ENCODE measurements around the gene PACSIN1. TPM values are rescaled to one million over a fixed set of nuclear protein-coding genes. Genes with fewer than 3 reads are reported as not detected.

Gene PACSIN1
- total and polyA plus RNA-seq, 7 donors = 0.11 to 0.17 (median 0.11) TPM; not detected in 4

- Histone ChIP-seq H3K9me3 (no peaks in the 10 kb centered on the region), H3K27ac (no peak overlapping the region), H3K4me1 (peaks cover 8% of the 10 kb centered on the region), H3K4me3 (no peak overlapping the region), H3K36me3 (ENCODE audit: insufficient read depth in 1 of 2, low read depth in 1 of 2) (no peaks in the 10 kb centered on the region), H3K27me3 (ENCODE audit: insufficient read depth in 3 of 3, low read length in 2 of 3) (no peaks in the 10 kb centered on the region)
- DNase-seq (peak in 1 of 2 donors; percentile 28), ATAC-seq (no peak)
- WGBS, 3 donors = 82 to 92% (median 86%) methylated on average over 7 to 8 of the region's 8 CpGs
- TF ChIP-seq CTCF (IDR thresholded peaks at IDR 0.05) = no peak
- intact Hi-C loops (cut with DNase I) = no loop called here
These were observed 57.7 kb downstream of the PACSIN1 start for GRCh38 chr6:34523441-34524206.

GRCh38 chr6:34524499-34524898, 58.6 kb downstream of the PACSIN1 start:
- Histone ChIP-seq H3K27ac (no peak overlapping the region), H3K27me3 (ENCODE audit: insufficient read depth in 3 of 3, low read length in 2 of 3) (no peaks in the 10 kb centered on the region), H3K4me3 (no peak overlapping the region), H3K36me3 (ENCODE audit: insufficient read depth in 1 of 2, low read depth in 1 of 2) (no peaks in the 10 kb centered on the region), H3K9me3 (no peaks in the 10 kb centered on the region), H3K4me1 (peaks cover 8% of the 10 kb centered on the region)
- intact Hi-C loops (cut with DNase I) = no loop called here
- ATAC-seq (no peak), DNase-seq (no peak)
- 68 to 72% (median 69%) methylated on average over 5 of the region's 5 CpGs for WGBS, 3 donors
- TF ChIP-seq CTCF (IDR thresholded peaks at IDR 0.05) = no peak

GRCh38 chr6:34524971-34525370, 59.1 kb downstream of the PACSIN1 start:
- intact Hi-C loops (cut with DNase I) = loop anchor here (5.0 kb wide), 2 partner anchors 82 to 172 kb away; partner anchors contain the start of gene ILRUN (in 1 of the 2)
- DNase-seq (peak in 1 of 2 donors; percentile 19), ATAC-seq (no peak)
- 88 to 94% (median 88%) methylated on average over 5 of the region's 5 CpGs for WGBS, 3 donors
- no peak for TF ChIP-seq CTCF (IDR thresholded peaks at IDR 0.05)
- no peaks in the 10 kb centered on the region for H3K9me3 ChIP-seq
- peaks cover 8% of the 10 kb centered on the region for H3K4me1 ChIP-seq
- H3K27ac ChIP-seq = no peak overlapping the region
- no peaks in the 10 kb centered on the region for H3K36me3 ChIP-seq (ENCODE audit: insufficient read depth in 1 of 2, low read depth in 1 of 2)
- no peak overlapping the region for H3K4me3 ChIP-seq
- no peaks in the 10 kb centered on the region for H3K27me3 ChIP-seq (ENCODE audit: insufficient read depth in 3 of 3, low read length in 2 of 3)

GRCh38 chr6:34525431-34526175, 59.7 kb downstream of the PACSIN1 start:
- Histone ChIP-seq H3K27me3 (ENCODE audit: insufficient read depth in 3 of 3, low read length in 2 of 3) (no peaks in the 10 kb centered on the region), H3K4me3 (no peak overlapping the region), H3K36me3 (ENCODE audit: insufficient read depth in 1 of 2, low read depth in 1 of 2) (no peaks in the 10 kb centered on the region), H3K9me3 (no peaks in the 10 kb centered on the region), H3K27ac (no peak overlapping the region), H3K4me1 (peaks cover 8% of the 10 kb centered on the region)
- intact Hi-C loops (cut with DNase I) = loop anchor here (2.0 to 5.0 kb wide), 3 partner anchors 82 to 172 kb away; partner anchors contain the start of gene ILRUN (in 1 of the 2)
- 90 to 92% (median 91%) methylated on average over 13 of the region's 13 CpGs for WGBS, 3 donors
- TF ChIP-seq CTCF (IDR thresholded peaks at IDR 0.05) = no peak
- ATAC-seq (no peak), DNase-seq (peak in 1 of 2 donors; percentile 42)

Data from psoas muscle (tissue), 8 donors.